A549 (cell line): ENCODE measurements around the gene PGPEP1. TPM values are rescaled to one million over a fixed set of nuclear protein-coding genes. Genes with fewer than 3 reads are reported as not detected.
A peak's percentile ranks its signal among the peaks of the same experiment; 100 is the strongest.

ENCODE experiments used
- ATAC-seq, 2 experiments: fragments of 200-7000 bp in 1 of 2; fragments of >200 bp in 1 of 2; cut with Nextera tagmentation in 1 of 2; cut with Tn5 transposase in 1 of 2; 3 replicates each; pipeline versions ENCODE4 v1.8.0 to v1.9.1; 2018 to 2020; ENCODE audit warnings: mild to moderate bottlenecking in 1 of 2, moderate library complexity in 1 of 2
- CTCF ChIA-PET: fragments of 300-600 bp; sonication (Branson Sonifier 250); formaldehyde crosslinking; extraction: SDS; loops from one replicate; lab custom pipeline; 2021; ENCODE audit warnings: antibody characterized with exemption, inconsistent platforms; lab: Yijun Ruan, JAX
- POLR2A ChIA-PET: fragments of 350-600 bp; formaldehyde crosslinking; extraction: SDS; loops from one replicate; lab custom pipeline; 2021; ENCODE audit warnings: antibody characterized with exemption, inconsistent platforms; lab: Yijun Ruan, JAX
- DNase-seq, 2 experiments: peaks; one replicate each; pipeline versions ENCODE4 v3.0.0 to v3.0.0-alpha.2; 2011 to 2016; ENCODE audit warnings: low read depth in 1 of 2, low spot score in 1 of 2
- FAIRE-seq: peaks from 2 replicates; lab custom pipeline; 2011; peaks lifted over from hg19 to GRCh38; lab: Jason Lieb, UNC
- H3K27ac ChIP-seq, 2 experiments: fragments of >200 bp; sonication (Bioruptor Twin); formaldehyde crosslinking; 3 replicates each; pipeline ENCODE4 v1.5.1; 2016 to 2017
- H3K4me1 ChIP-seq: fragments of >200 bp; sonication (Bioruptor Twin); formaldehyde crosslinking; 3 replicates; pipeline ENCODE4 v1.6.1; 2016
- H3K4me2 ChIP-seq: fragments of >200 bp; sonication (Bioruptor Twin); formaldehyde crosslinking; 3 replicates; pipeline ENCODE4 v1.6.1; 2016
- H3K4me3 ChIP-seq: fragments of >200 bp; sonication (Bioruptor Twin); formaldehyde crosslinking; 3 replicates; pipeline ENCODE4 v1.5.1; 2016
- H3K9me3 ChIP-seq: fragments of >200 bp; sonication (Bioruptor Twin); formaldehyde crosslinking; 3 replicates; pipeline ENCODE4 v1.6.1; 2016
- EP300 ChIP-seq, 2 experiments: fragments of >200 bp; sonication (Bioruptor Twin); formaldehyde crosslinking; IDR thresholded peaks; 2 replicates in 1 of 2; 3 replicates in 1 of 2; pipeline ENCODE4 v1.6.1; 2016 to 2017
- ESRRA ChIP-seq: fragments of 150-350 bp; IDR thresholded peaks from 2 replicates; pipeline ENCODE4 v1.6.1; 2014; ENCODE audit warnings: mild to moderate bottlenecking, low read length, borderline replicate concordance
- FOSL2 ChIP-seq, 2 experiments: fragments of 450-650 bp in 1 of 2; fragments of >200 bp in 1 of 2; sonication (Bioruptor Twin) in 1 of 2; formaldehyde crosslinking; IDR thresholded peaks; 2 replicates each; pipeline versions ENCODE4 v1.5.0 to v1.6.1; 2016 to 2020; ENCODE audit warnings: mild to moderate bottlenecking in 1 of 2, moderate library complexity in 1 of 2
- HDAC2 ChIP-seq: fragments of 200-600 bp; sonication (generic); IDR thresholded peaks from 2 replicates; pipeline ENCODE4 v1.6.1; 2016
- HOXA7 ChIP-seq: fragments of 250-450 bp; sonication (Bioruptor Pico); IDR thresholded peaks from 2 replicates; pipeline ENCODE4 v1.5.0; 2020; ENCODE audit warnings: mild to moderate bottlenecking, moderate library complexity
- HOXB13 ChIP-seq: fragments of 250-450 bp; sonication (Bioruptor Pico); IDR thresholded peaks from 2 replicates; pipeline ENCODE4 v1.5.0; 2020; ENCODE audit warnings: low read depth, mild to moderate bottlenecking, moderate library complexity
- HOXB5 ChIP-seq: fragments of 250-450 bp; sonication (Bioruptor Pico); IDR thresholded peaks from 2 replicates; pipeline ENCODE4 v1.5.0; 2020; ENCODE audit warnings: mild to moderate bottlenecking, moderate library complexity
- JUN ChIP-seq, 2 experiments: fragments of >200 bp; sonication (Bioruptor Twin); formaldehyde crosslinking; IDR thresholded peaks; 2 replicates in 1 of 2; 3 replicates in 1 of 2; pipeline ENCODE4 v1.6.1; 2016 to 2017
- JUNB ChIP-seq: fragments of >200 bp; sonication (Bioruptor Twin); formaldehyde crosslinking; IDR thresholded peaks from 2 replicates; pipeline ENCODE4 v1.6.1; 2016
- KDM1A ChIP-seq: fragments of 200-600 bp; sonication (generic); IDR thresholded peaks from 2 replicates; pipeline ENCODE4 v1.6.1; 2016; ENCODE audit warnings: low read depth, mild to moderate bottlenecking
- KDM5A ChIP-seq: fragments of 200-600 bp; sonication (generic); IDR thresholded peaks from 2 replicates; pipeline ENCODE4 v1.6.1; 2016; ENCODE audit warnings: antibody characterized with exemption, mild to moderate bottlenecking
- POLR2AphosphoS2 ChIP-seq: conservative IDR thresholded peaks from 2 replicates; pipeline ENCODE4 v1.6.1; 2012; ENCODE audit warnings: low read length, improper control_type of control experiment, inconsistent platforms
- RCOR1 ChIP-seq: fragments of 150-350 bp; IDR thresholded peaks from 2 replicates; pipeline ENCODE4 v1.6.1; 2014; ENCODE audit warnings: antibody characterized with exemption, low read length, low read depth
- ZC3H11A ChIP-seq: fragments of 450-650 bp; IDR thresholded peaks from 2 replicates; pipeline ENCODE4 v1.6.1; 2014; ENCODE audit warnings: antibody characterized with exemption, mild to moderate bottlenecking
- ZFP36 ChIP-seq: fragments of 450-650 bp; IDR thresholded peaks from 2 replicates; pipeline ENCODE4 v1.6.1; 2014; ENCODE audit warnings: borderline replicate concordance; ENCODE audit not compliant: partially characterized antibody
- ZNF302 ChIP-seq: fragments of 250-450 bp; sonication (Bioruptor Pico); IDR thresholded peaks from 2 replicates; pipeline ENCODE4 v1.9.0; 2021; ENCODE audit warnings: inconsistent platforms, mild to moderate bottlenecking, moderate library complexity
- WGBS: methylation state at CpG from one replicate; pipeline ENCODE4 v1.1.6; 2017; ENCODE audit errors: missing lambda C conversion rate; 5-methylcytosine and 5-hydroxymethylcytosine counted together
- polyA plus RNA-seq, 4 experiments: library from polyadenylated mRNA; depleted of rRNA in 3 of 4; stranded (reverse); fragments of >200 nt; fragmentation: RNase III in 1 of 4; extraction: RNeasy Plus Mini Kit Qiagen cat#74134 plus additional on column Dnase treatment in 1 of 4; gene quantifications; 2 replicates in 3 of 4; 3 replicates in 1 of 4; pipeline ENCODE4 v1.2.3, GENCODE V29; 2011 to 2017
- TF ChIP-seq, protein P1 (sequence below): IDR thresholded peaks from 2 replicates; pipeline ENCODE4 v1.6.1; 2012
- TF ChIP-seq, protein P2 (sequence below): fragments of >200 bp; sonication (Bioruptor Twin); formaldehyde crosslinking; IDR thresholded peaks from 3 replicates; pipeline ENCODE4 v1.5.1; 2016
- TF ChIP-seq, protein P3 (sequence below): fragments of 450-650 bp; IDR thresholded peaks from 2 replicates; pipeline ENCODE4 v1.6.1; 2014; ENCODE audit warnings: antibody characterized with exemption
- TF ChIP-seq, protein P4 (sequence below): fragments of 200-600 bp; sonication (generic); IDR thresholded peaks from 2 replicates; pipeline ENCODE4 v1.6.1; 2016; ENCODE audit warnings: antibody characterized with exemption, mild to moderate bottlenecking, moderate library complexity
- TF ChIP-seq, protein P5 (sequence below): fragments of >200 bp; sonication (Bioruptor Twin); formaldehyde crosslinking; IDR thresholded peaks from 2 replicates; pipeline ENCODE4 v1.6.1; 2016

Gene PGPEP1
- polyA plus RNA-seq, 2 of the 4 experiments (the other 2 are of a cell fraction) = 5.3 to 7.1 TPM

DNA sequence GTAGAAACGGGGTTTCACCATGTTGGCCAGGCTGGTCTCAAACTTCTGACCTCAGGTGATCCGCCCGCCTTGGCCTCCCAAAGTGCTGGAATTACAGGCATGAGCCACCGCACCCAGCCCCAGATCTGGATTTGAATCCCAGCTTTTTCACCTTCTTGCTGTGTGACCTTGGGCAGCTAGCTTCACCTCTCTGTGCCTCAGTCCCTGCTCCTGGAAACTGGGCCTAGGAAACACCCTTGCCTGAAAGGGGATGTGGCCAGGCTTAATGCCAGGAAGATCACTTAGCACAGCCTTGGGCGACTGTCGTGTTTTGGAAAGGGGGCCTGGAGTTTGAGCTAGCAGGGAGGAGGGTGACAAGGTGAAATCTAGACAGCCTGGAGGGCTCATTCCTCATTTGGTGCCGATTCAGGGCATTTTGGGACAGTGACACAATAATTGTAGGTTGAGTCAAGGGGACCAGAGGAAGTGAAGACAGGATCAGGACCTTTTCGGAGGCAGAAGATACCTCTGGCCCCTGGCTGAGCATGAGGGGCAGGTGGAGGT lies 1.8 kb downstream of the PGPEP1 start:
- ChIA-PET POLR2A (interaction anchor here (0.7 kb wide), 1 partner anchor 44 kb away, joined by 3 read pairs; the partner anchor contains the start of gene GDF15), CTCF (interaction anchor here (0.8 to 2.4 kb wide), 7 partner anchors 11 to 90 kb away, joined by 3 to 11 read pairs (median 4); no protein-coding TSS in a partner anchor)
- Histone ChIP-seq H3K4me1 (peaks cover 12% of the 10 kb centered on the region), H3K4me3 (no peak overlapping the region), H3K4me2 (no peak overlapping the region), H3K27ac (0 out of 6 replicates have a peak overlapping the region, but pooled peaks of 1 of the 2 experiments have one; percentile 4), H3K9me3 (no peaks in the 10 kb centered on the region)
- 88% methylated on average over 8 of the region's 8 CpGs for WGBS
- TF ChIP-seq EP300 (IDR thresholded peaks at IDR 0.05) = no peak
- TF ChIP-seq ZFP36 = peak; percentile 79
- no peak for TF ChIP-seq FOSL2 (IDR thresholded peaks at IDR 0.05)
- no peak for TF ChIP-seq FOSL2 (CRISPR knock-in tag; IDR thresholded peaks at IDR 0.05)
- ATAC-seq (no peak), DNase-seq (no peak), FAIRE-seq (no peak)

DNA sequence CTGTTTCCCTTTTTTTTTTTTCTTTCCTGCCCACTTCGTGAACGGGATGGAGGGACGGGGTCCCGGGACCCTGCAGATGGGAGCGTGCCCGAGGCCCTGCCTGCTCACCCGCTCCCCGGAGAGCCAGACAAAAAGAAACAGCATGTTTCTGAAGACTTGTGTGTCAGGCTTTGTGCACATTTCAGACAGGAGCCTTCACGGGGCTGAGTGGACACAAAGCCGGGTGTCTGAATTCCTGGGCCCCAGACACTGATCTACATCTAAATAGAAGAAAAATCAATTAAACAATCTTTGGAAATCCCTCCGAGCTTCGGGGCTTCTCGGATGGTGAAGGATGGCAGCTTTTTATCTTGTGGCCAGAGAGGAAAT lies 4.2 kb downstream of the PGPEP1 start:
- no peak overlapping the region for H3K4me2 ChIP-seq
- 80% methylated on average over 13 of the region's 13 CpGs for WGBS

DNA sequence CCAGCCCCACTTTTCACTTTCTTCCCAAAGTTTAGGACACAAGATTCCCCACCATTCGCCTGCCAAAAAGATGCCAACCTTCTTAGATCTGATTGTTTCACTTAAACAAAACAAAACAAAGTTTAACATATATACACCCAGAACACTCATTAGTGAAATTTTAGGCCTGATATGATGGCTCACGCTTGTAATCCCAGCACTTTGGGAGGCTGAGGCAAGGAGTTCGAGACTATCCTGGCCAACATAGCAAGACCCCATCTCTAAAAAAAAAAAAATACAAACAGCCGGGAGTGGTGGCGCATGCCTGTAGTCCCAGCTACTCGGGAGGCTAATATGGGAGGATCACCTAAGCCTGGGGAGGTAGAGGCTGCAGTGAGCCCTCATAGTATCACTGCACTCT lies 4.9 kb downstream of the PGPEP1 start:
- FAIRE-seq = no peak
- TF ChIP-seq HOXB5 (no peak), KDM5A (no peak), KDM1A (no peak), ZNF302 (CRISPR knock-in tag) (no peak), JUN (IDR thresholded peaks at IDR 0.05) (no peak), POLR2AphosphoS2 (no peak), HOXB13 (CRISPR knock-in tag) (no peak), JUNB (no peak), HOXA7 (CRISPR knock-in tag) (no peak), HDAC2 (no peak), ESRRA (no peak)
- TF ChIP-seq, protein P1, sequence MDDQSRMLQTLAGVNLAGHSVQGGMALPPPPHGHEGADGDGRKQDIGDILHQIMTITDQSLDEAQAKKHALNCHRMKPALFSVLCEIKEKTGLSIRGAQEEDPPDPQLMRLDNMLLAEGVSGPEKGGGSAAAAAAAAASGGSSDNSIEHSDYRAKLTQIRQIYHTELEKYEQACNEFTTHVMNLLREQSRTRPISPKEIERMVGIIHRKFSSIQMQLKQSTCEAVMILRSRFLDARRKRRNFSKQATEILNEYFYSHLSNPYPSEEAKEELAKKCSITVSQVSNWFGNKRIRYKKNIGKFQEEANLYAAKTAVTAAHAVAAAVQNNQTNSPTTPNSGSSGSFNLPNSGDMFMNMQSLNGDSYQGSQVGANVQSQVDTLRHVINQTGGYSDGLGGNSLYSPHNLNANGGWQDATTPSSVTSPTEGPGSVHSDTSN = no peak
- TF ChIP-seq, protein P2, sequence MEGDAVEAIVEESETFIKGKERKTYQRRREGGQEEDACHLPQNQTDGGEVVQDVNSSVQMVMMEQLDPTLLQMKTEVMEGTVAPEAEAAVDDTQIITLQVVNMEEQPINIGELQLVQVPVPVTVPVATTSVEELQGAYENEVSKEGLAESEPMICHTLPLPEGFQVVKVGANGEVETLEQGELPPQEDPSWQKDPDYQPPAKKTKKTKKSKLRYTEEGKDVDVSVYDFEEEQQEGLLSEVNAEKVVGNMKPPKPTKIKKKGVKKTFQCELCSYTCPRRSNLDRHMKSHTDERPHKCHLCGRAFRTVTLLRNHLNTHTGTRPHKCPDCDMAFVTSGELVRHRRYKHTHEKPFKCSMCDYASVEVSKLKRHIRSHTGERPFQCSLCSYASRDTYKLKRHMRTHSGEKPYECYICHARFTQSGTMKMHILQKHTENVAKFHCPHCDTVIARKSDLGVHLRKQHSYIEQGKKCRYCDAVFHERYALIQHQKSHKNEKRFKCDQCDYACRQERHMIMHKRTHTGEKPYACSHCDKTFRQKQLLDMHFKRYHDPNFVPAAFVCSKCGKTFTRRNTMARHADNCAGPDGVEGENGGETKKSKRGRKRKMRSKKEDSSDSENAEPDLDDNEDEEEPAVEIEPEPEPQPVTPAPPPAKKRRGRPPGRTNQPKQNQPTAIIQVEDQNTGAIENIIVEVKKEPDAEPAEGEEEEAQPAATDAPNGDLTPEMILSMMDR = no peak
- TF ChIP-seq, protein P3, sequence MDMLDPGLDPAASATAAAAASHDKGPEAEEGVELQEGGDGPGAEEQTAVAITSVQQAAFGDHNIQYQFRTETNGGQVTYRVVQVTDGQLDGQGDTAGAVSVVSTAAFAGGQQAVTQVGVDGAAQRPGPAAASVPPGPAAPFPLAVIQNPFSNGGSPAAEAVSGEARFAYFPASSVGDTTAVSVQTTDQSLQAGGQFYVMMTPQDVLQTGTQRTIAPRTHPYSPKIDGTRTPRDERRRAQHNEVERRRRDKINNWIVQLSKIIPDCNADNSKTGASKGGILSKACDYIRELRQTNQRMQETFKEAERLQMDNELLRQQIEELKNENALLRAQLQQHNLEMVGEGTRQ = no peak
- TF ChIP-seq, protein P4, sequence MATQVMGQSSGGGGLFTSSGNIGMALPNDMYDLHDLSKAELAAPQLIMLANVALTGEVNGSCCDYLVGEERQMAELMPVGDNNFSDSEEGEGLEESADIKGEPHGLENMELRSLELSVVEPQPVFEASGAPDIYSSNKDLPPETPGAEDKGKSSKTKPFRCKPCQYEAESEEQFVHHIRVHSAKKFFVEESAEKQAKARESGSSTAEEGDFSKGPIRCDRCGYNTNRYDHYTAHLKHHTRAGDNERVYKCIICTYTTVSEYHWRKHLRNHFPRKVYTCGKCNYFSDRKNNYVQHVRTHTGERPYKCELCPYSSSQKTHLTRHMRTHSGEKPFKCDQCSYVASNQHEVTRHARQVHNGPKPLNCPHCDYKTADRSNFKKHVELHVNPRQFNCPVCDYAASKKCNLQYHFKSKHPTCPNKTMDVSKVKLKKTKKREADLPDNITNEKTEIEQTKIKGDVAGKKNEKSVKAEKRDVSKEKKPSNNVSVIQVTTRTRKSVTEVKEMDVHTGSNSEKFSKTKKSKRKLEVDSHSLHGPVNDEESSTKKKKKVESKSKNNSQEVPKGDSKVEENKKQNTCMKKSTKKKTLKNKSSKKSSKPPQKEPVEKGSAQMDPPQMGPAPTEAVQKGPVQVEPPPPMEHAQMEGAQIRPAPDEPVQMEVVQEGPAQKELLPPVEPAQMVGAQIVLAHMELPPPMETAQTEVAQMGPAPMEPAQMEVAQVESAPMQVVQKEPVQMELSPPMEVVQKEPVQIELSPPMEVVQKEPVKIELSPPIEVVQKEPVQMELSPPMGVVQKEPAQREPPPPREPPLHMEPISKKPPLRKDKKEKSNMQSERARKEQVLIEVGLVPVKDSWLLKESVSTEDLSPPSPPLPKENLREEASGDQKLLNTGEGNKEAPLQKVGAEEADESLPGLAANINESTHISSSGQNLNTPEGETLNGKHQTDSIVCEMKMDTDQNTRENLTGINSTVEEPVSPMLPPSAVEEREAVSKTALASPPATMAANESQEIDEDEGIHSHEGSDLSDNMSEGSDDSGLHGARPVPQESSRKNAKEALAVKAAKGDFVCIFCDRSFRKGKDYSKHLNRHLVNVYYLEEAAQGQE = no peak
- TF ChIP-seq, protein P5, sequence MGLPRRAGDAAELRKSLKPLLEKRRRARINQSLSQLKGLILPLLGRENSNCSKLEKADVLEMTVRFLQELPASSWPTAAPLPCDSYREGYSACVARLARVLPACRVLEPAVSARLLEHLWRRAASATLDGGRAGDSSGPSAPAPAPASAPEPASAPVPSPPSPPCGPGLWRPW = no peak
- ChIA-PET POLR2A (interaction anchor here (1.2 kb wide), 1 partner anchor 64 kb away, joined by 3 read pairs; the partner anchor contains the start of gene JUND), CTCF (interaction anchor here (0.6 to 2.2 kb wide), 6 partner anchors 17 to 137 kb away, joined by 3 to 12 read pairs (median 6); no protein-coding TSS in a partner anchor)
- 0 out of 6 replicates have a peak overlapping the region, but pooled peaks of 1 of the 2 experiments have one; percentile 28 for H3K27ac ChIP-seq
- no peak overlapping the region for H3K4me3 ChIP-seq
- H3K4me2 ChIP-seq = no peak overlapping the region
- no peaks in the 10 kb centered on the region for H3K9me3 ChIP-seq
- WGBS = 90% methylated on average over 6 of the region's 6 CpGs
- peaks cover 12% of the 10 kb centered on the region; the same call in 1 of the 3 replicates for H3K4me1 ChIP-seq
- no peak for ATAC-seq
- no peak for DNase-seq

More for the DNA sequence above, 4.2 kb downstream of the PGPEP1 start:
- Histone ChIP-seq H3K9me3 (no peaks in the 10 kb centered on the region), H3K4me3 (no peak overlapping the region), H3K27ac (no peak overlapping the region), H3K4me1 (peaks cover 14% of the 10 kb centered on the region)
- DNase-seq = no peak
- FAIRE-seq = no peak
- POLR2A ChIA-PET = no interaction called here
- CTCF ChIA-PET = interaction anchor here (0.6 to 2.2 kb wide), 5 partner anchors 16 to 179 kb away, joined by 4 to 12 read pairs (median 5); no protein-coding TSS in a partner anchor
- ATAC-seq = no peak
- TF ChIP-seq POLR2AphosphoS2 = no peak
- TF ChIP-seq HOXB5 = no peak
- no peak for TF ChIP-seq ZC3H11A
- no peak for TF ChIP-seq RCOR1
